SK-N-SH (cell line): ENCODE measurements around the gene EPOP. TPM values are rescaled to one million over a fixed set of nuclear protein-coding genes. Genes with fewer than 3 reads are reported as not detected.

Experiments
- CTCF ChIA-PET: fragments of 300-600, 350-600 bp; formaldehyde crosslinking; extraction: SDS; loops from one replicate; lab custom pipeline; 2021; lab: Yijun Ruan, JAX
- POLR2A ChIA-PET: fragments of 350-600 bp; sonication (Branson Sonifier 250); formaldehyde crosslinking; extraction: SDS; loops from one replicate; lab custom pipeline; 2020; ENCODE audit warnings: antibody characterized with exemption, inconsistent platforms; lab: Yijun Ruan, JAX
- DNase-seq: peaks from one replicate; pipeline ENCODE4 v3.0.0; 2012
- H2AFZ ChIP-seq: fragments of 200-600 bp; sonication (generic); 2 replicates; pipeline ENCODE4 v1.8.1; 2016; ENCODE audit warnings: antibody characterized with exemption, mild to moderate bottlenecking, low read depth
- H3F3A ChIP-seq: fragments of 200-600 bp; sonication (generic); replicated peaks from 2 replicates; pipeline ENCODE3; 2016; ENCODE audit warnings: antibody characterized with exemption, mild to moderate bottlenecking; ENCODE audit not compliant: insufficient read depth
- H3K27ac ChIP-seq, 2 experiments: fragments of 200-500 bp in 1 of 2; fragments of 200-600 bp in 1 of 2; sonication (Bioruptor generic) in 1 of 2; sonication (generic), shearing (Covaris generic) in 1 of 2; 2 replicates each; pipeline versions ENCODE4 v1.5.1 to v1.6.1; 2014 to 2016; ENCODE audit warnings: low read depth in 2 of 2, inconsistent platforms in 1 of 2, low read length in 1 of 2, mild to moderate bottlenecking in 1 of 2, mixed read lengths in 1 of 2
- H3K27me3 ChIP-seq: fragments of 200-600 bp; sonication (generic), shearing (Covaris generic); 2 replicates; pipeline ENCODE4 v1.6.1; 2016; ENCODE audit warnings: mixed run types; ENCODE audit not compliant: insufficient read depth
- H3K36me3 ChIP-seq, 2 experiments: fragments of 200-500 bp in 1 of 2; fragments of 200-600 bp in 1 of 2; sonication (Bioruptor generic) in 1 of 2; sonication (generic) in 1 of 2; replicated peaks in 1 of 2; 2 replicates each; pipeline versions ENCODE3 to v1.5.1; 2014 to 2016; ENCODE audit warnings: low read length in 1 of 2, mild to moderate bottlenecking in 1 of 2; ENCODE audit not compliant: insufficient read depth in 2 of 2, control insufficient read depth in 1 of 2
- H3K4me1 ChIP-seq, 2 experiments: fragments of 200-500 bp in 1 of 2; fragments of 200-600 bp in 1 of 2; sonication (Bioruptor generic) in 1 of 2; sonication (generic), shearing (Covaris generic) in 1 of 2; 2 replicates each; pipeline versions ENCODE4 v1.5.1 to v1.6.1; 2014 to 2016; ENCODE audit warnings: low read depth in 1 of 2, low read length in 1 of 2, mixed run types in 1 of 2; ENCODE audit not compliant: insufficient read depth in 2 of 2, control insufficient read depth in 1 of 2
- H3K4me2 ChIP-seq: fragments of 200-600 bp; sonication (generic), shearing (Covaris generic); 2 replicates; pipeline ENCODE4 v1.6.1; 2017; ENCODE audit warnings: mixed run types
- H3K4me3 ChIP-seq, 2 experiments: fragments of 200-500 bp in 1 of 2; fragments of 200-600 bp in 1 of 2; sonication (Bioruptor generic) in 1 of 2; sonication (generic), shearing (Covaris generic) in 1 of 2; 2 replicates each; pipeline versions ENCODE4 v1.5.1 to v1.8.1; 2014 to 2016; ENCODE audit warnings: low read depth in 2 of 2, inconsistent platforms in 1 of 2, low read length in 1 of 2, mild to moderate bottlenecking in 1 of 2, mixed read lengths in 1 of 2, moderate library complexity in 1 of 2
- H3K79me2 ChIP-seq: fragments of 200-600 bp; sonication (generic); 2 replicates; pipeline ENCODE4 v1.8.1; 2017; ENCODE audit warnings: mild to moderate bottlenecking; ENCODE audit not compliant: insufficient read depth
- H3K9ac ChIP-seq: fragments of 200-600 bp; sonication (generic); 2 replicates; pipeline ENCODE4 v1.6.1; 2017; ENCODE audit warnings: mixed run types
- H3K9me2 ChIP-seq: fragments of 200-600 bp; sonication (generic); 2 replicates; pipeline ENCODE4 v1.6.1; 2017; ENCODE audit warnings: mixed run types
- H3K9me3 ChIP-seq: fragments of 200-600 bp; sonication (generic); 2 replicates; pipeline ENCODE4 v1.6.1; 2017; ENCODE audit warnings: mixed run types, mild to moderate bottlenecking, moderate library complexity
- H4K20me1 ChIP-seq: fragments of 200-600 bp; sonication (generic); 2 replicates; pipeline ENCODE4 v1.6.1; 2017; ENCODE audit warnings: mild to moderate bottlenecking, mixed run types; ENCODE audit not compliant: insufficient read depth
- ELF1 ChIP-seq: IDR thresholded peaks from 2 replicates; pipeline ENCODE4 v1.4.0; 2012
- EP300 ChIP-seq, 2 experiments: IDR thresholded peaks; 2 replicates each; pipeline versions ENCODE4 v1.4.0 to v1.6.1; 2012; ENCODE audit warnings: borderline replicate concordance in 1 of 2, low read depth in 1 of 2, low read length in 1 of 2
- EZH2phosphoT487 ChIP-seq: fragments of 200-600 bp; sonication (generic); IDR thresholded peaks from 2 replicates; pipeline ENCODE4 v1.6.1; 2017; ENCODE audit warnings: low read depth, mixed run types, mild to moderate bottlenecking, antibody characterized with exemption, moderate library complexity, borderline replicate concordance
- FOXJ3 ChIP-seq: sonication (generic); formaldehyde crosslinking; IDR thresholded peaks from 2 replicates; pipeline ENCODE4 v1.5.1; 2020; ENCODE audit warnings: mild to moderate bottlenecking, missing genetic modification reagents
- NRF1 ChIP-seq: IDR thresholded peaks from 2 replicates; pipeline ENCODE4 v1.6.1; 2012; ENCODE audit warnings: low read depth, mild to moderate bottlenecking, low read length
- REST ChIP-seq: IDR thresholded peaks from 2 replicates; pipeline ENCODE4 v1.6.1; 2012; ENCODE audit warnings: mild to moderate bottlenecking, low read depth, low read length, moderate library complexity
- RFX5 ChIP-seq: IDR thresholded peaks from 2 replicates; pipeline ENCODE4 v1.6.1; 2012; ENCODE audit warnings: mild to moderate bottlenecking, improper control_type of control experiment, low read length
- SMC3 ChIP-seq: IDR thresholded peaks from 2 replicates; pipeline ENCODE4 v1.6.1; 2012; ENCODE audit warnings: low read depth, low read length, improper control_type of control experiment
- YY1 ChIP-seq: IDR thresholded peaks from 2 replicates; pipeline ENCODE4 v1.4.0; 2012; ENCODE audit warnings: low read depth, mild to moderate bottlenecking
- WGBS: methylation state at CpG from one replicate; pipeline ENCODE4 v1.1.6; 2017; ENCODE audit warnings: low lambda C conversion rate; 5-methylcytosine and 5-hydroxymethylcytosine counted together
- polyA plus RNA-seq, 3 experiments: library from polyadenylated mRNA; depleted of rRNA; stranded (reverse); fragments of >200 nt; gene quantifications; 2 replicates each; pipeline ENCODE4 v1.2.3, GENCODE V29; 2012

Gene EPOP
- polyA plus RNA-seq, 1 of the 3 experiments (the other 2 are of a cell fraction), result 3.1 TPM

DNA sequence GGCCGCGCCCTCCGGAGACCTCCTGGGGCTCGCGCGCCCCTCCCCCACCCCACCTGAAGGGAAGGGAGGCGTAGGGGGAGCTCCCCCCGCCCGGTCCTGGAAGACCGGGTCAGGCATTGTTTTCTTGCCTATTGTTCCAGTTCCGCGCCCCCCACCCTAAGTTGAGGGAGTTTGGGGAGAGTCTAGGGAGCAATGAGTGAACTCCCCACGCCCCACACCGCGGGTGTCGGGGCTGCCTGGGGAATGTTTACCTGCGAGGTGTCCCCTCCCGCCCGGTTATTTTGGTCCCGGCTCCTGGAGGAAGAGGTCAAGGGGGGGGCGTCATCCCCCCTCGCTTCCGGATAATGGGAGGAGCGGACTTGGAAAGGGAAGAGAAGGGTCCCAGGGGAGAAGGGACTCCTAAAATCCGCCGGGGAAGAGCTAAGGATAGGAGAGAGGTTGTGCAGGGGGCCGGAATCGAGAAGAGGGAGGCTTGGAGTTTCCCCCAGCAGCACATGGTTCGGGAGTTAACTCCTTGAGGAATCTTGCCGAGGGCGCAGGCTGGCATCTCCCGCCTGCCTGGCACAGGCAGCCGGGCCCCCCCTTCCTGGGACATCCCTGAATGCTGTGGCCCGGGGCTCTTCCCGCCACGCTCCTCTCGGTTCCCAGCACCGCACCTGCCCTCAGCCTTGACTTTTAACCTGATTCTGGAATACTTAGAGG is 31.2 kb upstream of the EPOP start (continued):
- TF ChIP-seq YY1 (0 out of 2 replicates have a peak, but pooled peaks have one; percentile 9), NRF1 (no peak), REST (no peak), RFX5 (no peak), ELF1 (no peak), EZH2phosphoT487 (no peak), EP300 (IDR thresholded peaks at IDR 0.05; ENCODE audit: borderline replicate concordance in 1 of 2, low read depth in 1 of 2, low read length in 1 of 2) (no peak), FOXJ3 (CRISPR knock-in tag) (no peak)

GRCh38 chr17:38705523-38705802 is 30.7 kb upstream of the EPOP start:
- Histone ChIP-seq H3K79me2 (peaks cover 47% of the 10 kb centered on the region; the same call in 1 of the 2 replicates), H3K9ac (peak overlapping the region; percentile 97; the same call in 1 of the 2 replicates), H4K20me1 (peaks cover 9% of the 10 kb centered on the region; the same call in 1 of the 2 replicates), H2AFZ (peak overlapping the region; percentile 66; the same call in 1 of the 2 replicates), H3K4me1 (peaks cover 10 to 46% of the 10 kb centered on the region in 2 experiments; a peak in 2 of 4 replicates), H3K4me3 (peak overlapping the region; percentile 88 to 98), H3K27ac (peak overlapping the region in 1 of 2 experiments; percentile 96; a peak in 2 of 4 replicates)
- peak; percentile 85 for DNase-seq
- ChIA-PET CTCF (interaction anchor here (1.0 to 3.8 kb wide), 4 partner anchors 26 to 37 kb away, joined by 3 to 25 read pairs (median 6); partner anchors contain the start of gene EPOP), POLR2A (interaction anchor here (0.6 to 3.7 kb wide), 9 partner anchors 11 to 494 kb away, joined by 3 to 14 read pairs (median 4); no protein-coding TSS in a partner anchor)
- no peak for TF ChIP-seq SMC3
- TF ChIP-seq, all 33 proteins: peak for 0
- 2% methylated on average over 11 of the region's 32 CpGs for WGBS
- Histone ChIP-seq H3K9me2 (no peaks in the 10 kb centered on the region), H3K36me3 (peaks cover 9 to 21% of the 10 kb centered on the region in 2 experiments), H3K4me2 (peak overlapping the region; percentile 89; the same call in 1 of the 2 replicates), H3K9me3 (no peaks in the 10 kb centered on the region), H3K27me3 (no peaks in the 10 kb centered on the region), H3F3A (peaks cover 30% of the 10 kb centered on the region)
